Breast epithelium (tissue), 3 donors: ENCODE data around the gene CFAP251.

Experiments
- CTCF ChIP-seq, 3 donors: fragments of 450-650 bp; IDR thresholded peaks; one replicate each; pipeline ENCODE4 v1.5.1; 2016 to 2017; ENCODE audit warnings: antibody characterized with exemption in 3 of 3, mild to moderate bottlenecking in 3 of 3, moderate library complexity in 3 of 3
- POLR2A ChIP-seq: fragments of 450-650 bp; IDR thresholded peaks from one replicate; pipeline ENCODE4 v1.6.1; 2016; ENCODE audit warnings: antibody characterized with exemption, mild to moderate bottlenecking, moderate library complexity
- POLR2AphosphoS5 ChIP-seq, 3 donors: sonication (generic); formaldehyde crosslinking; IDR thresholded peaks; one replicate each; pipeline ENCODE4 v1.6.1; 2017; ENCODE audit warnings: antibody characterized with exemption in 3 of 3

DNA sequence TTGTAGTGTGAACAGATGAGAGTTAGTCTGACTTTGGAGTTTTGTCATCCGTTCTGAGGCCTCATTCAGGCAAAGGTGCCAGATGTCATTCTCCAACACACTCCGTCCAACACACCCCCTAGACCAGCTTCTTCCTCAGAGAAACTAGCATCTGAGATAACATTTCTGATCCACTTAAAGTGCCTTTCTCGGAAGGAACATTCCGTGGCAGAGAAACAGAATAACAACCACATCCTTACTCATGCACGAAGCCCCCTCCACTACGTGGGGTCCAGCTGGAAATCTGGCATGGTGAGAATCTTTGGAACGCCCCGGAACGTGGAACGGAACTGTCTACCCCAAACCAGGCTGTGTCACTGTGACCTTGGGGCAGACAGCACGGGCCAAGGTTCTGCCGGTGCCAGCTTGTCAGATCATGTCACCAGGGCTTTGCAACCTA is 86.3 kb downstream of the CFAP251 start:
- TF ChIP-seq CTCF (IDR thresholded peaks at IDR 0.05) (no peak), POLR2A (no peak), POLR2AphosphoS5 (IDR thresholded peaks at IDR 0.05) (no peak)
